ENCODE results near the gene RCSD1.

DNA sequence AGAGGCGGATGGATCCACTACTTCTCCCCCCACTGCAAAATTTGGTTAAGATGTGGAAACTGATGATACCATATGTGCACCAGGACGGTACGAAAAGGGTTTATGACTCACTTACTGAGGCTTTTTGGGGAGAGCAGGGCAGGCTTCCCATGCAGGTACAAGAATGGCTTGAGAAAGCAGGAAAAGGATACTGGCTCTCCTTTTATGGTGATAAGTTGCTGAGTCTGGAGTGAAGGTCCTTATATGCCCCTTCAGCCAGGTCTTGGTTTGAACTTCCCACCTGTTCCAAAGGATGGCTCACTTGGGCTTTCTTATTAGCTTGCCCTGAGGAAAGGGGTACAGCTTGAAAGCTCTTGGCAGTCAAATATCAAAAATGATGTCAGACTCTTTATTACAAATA lies 114.9 kb downstream of the RCSD1 start:
- TF ChIP-seq, protein P1, sequence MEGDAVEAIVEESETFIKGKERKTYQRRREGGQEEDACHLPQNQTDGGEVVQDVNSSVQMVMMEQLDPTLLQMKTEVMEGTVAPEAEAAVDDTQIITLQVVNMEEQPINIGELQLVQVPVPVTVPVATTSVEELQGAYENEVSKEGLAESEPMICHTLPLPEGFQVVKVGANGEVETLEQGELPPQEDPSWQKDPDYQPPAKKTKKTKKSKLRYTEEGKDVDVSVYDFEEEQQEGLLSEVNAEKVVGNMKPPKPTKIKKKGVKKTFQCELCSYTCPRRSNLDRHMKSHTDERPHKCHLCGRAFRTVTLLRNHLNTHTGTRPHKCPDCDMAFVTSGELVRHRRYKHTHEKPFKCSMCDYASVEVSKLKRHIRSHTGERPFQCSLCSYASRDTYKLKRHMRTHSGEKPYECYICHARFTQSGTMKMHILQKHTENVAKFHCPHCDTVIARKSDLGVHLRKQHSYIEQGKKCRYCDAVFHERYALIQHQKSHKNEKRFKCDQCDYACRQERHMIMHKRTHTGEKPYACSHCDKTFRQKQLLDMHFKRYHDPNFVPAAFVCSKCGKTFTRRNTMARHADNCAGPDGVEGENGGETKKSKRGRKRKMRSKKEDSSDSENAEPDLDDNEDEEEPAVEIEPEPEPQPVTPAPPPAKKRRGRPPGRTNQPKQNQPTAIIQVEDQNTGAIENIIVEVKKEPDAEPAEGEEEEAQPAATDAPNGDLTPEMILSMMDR (IDR thresholded peaks at IDR 0.05), result no peak
- TF ChIP-seq POLR2A (IDR thresholded peaks at IDR 0.05), result no peak

Measured in uterus (tissue), 2 donors.